CD4-positive, alpha-beta T cell (primary cell): Measurements from ENCODE around the gene ARL5A. TPM values are rescaled to one million over a fixed set of nuclear protein-coding genes. Genes with fewer than 3 reads are reported as not detected.
A peak's percentile ranks its signal among the peaks of the same experiment; 100 is the strongest.

Source experiments
- ATAC-seq: fragments of 200-7000 bp; cut with Tn5 transposase; one replicate; pipeline ENCODE4 v1.10.0; 2022; ENCODE audit warnings: mild to moderate bottlenecking; ENCODE audit not compliant: poor library complexity
- CTCF ChIA-PET: fragments of 350-600 bp; sonication (Branson Sonifier 250); formaldehyde crosslinking; loops from one replicate; lab custom pipeline; 2021; ENCODE audit warnings: antibody characterized with exemption, inconsistent platforms; lab: Charles Lee
- POLR2A ChIA-PET: fragments of 350-600 bp; sonication (Branson Sonifier 250); formaldehyde crosslinking; loops from one replicate; lab custom pipeline; 2021; ENCODE audit warnings: antibody characterized with exemption, inconsistent platforms; lab: Charles Lee
- DNase-seq, 14 experiments: peaks; one replicate each; pipeline ENCODE4 v3.0.0-alpha.2; 2013 to 2020; ENCODE audit warnings: mixed read lengths in 2 of 14
- H3K27ac ChIP-seq, 2 donors: one replicate each; pipeline versions ENCODE4 v1.5.1 to v1.7.0; 2013; ENCODE audit warnings: low read length in 2 of 2, low read depth in 1 of 2, mild to moderate bottlenecking in 1 of 2
- H3K27me3 ChIP-seq, 2 experiments: 1 replicate in 1 of 2; 2 replicates in 1 of 2; pipeline versions ENCODE4 v1.6.1 to v1.7.0; 2013; ENCODE audit warnings: low read length in 2 of 2, control low read depth in 1 of 2, mild to moderate bottlenecking in 1 of 2, moderate library complexity in 1 of 2; ENCODE audit not compliant: insufficient read depth in 2 of 2, control insufficient read depth in 1 of 2
- H3K36me3 ChIP-seq: one replicate; pipeline ENCODE4 v1.6.1; 2013; ENCODE audit warnings: low read length, control low read depth; ENCODE audit not compliant: insufficient read depth
- H3K4me1 ChIP-seq: one replicate; pipeline ENCODE4 v1.6.1; 2013; ENCODE audit warnings: low read length, control low read depth; ENCODE audit not compliant: insufficient read depth
- H3K4me3 ChIP-seq: one replicate; pipeline ENCODE4 v1.5.1; 2013; ENCODE audit warnings: mild to moderate bottlenecking, low read length, moderate library complexity
- H3K9me3 ChIP-seq, 2 experiments: 1 replicate in 1 of 2; 2 replicates in 1 of 2; pipeline versions ENCODE4 v1.6.1 to v1.7.0; 2013; ENCODE audit warnings: low read length in 2 of 2, mild to moderate bottlenecking in 2 of 2, control low read depth in 1 of 2, moderate library complexity in 1 of 2; ENCODE audit not compliant: control insufficient read depth in 1 of 2, insufficient read depth in 1 of 2
- H3K27ac Mint-ChIP-seq: one replicate; pipeline ENCODE4 v1.8.0; 2020; ENCODE audit warnings: mixed read lengths
- H3K27me3 Mint-ChIP-seq: one replicate; pipeline ENCODE4 v1.8.0; 2021; ENCODE audit warnings: mixed read lengths
- H3K36me3 Mint-ChIP-seq: one replicate; pipeline ENCODE4 v1.8.0; 2021; ENCODE audit warnings: low read depth, mixed read lengths
- H3K4me1 Mint-ChIP-seq: one replicate; pipeline ENCODE4 v1.8.0; 2021; ENCODE audit warnings: low read depth, mixed read lengths
- H3K4me3 Mint-ChIP-seq: one replicate; pipeline ENCODE4 v1.8.0; 2020; ENCODE audit warnings: mild to moderate bottlenecking, mixed read lengths
- H3K9me3 Mint-ChIP-seq: one replicate; pipeline ENCODE4 v1.8.0; 2020; ENCODE audit warnings: mixed read lengths
- intact Hi-C, 2 experiments: fragments of 100-400 bp; cut with DNase I in 1 of 2; cut with micrococcal nuclease in 1 of 2; formaldehyde crosslinking; loops; one replicate each; pipeline versions ENCODE4 v1.15.1 to v1.9.0; 2023 to 2025; cut with DNase I, micrococcal nuclease
- total RNA-seq, 174 experiments: library from RNA in 2 of 174; stranded (reverse) in 2 of 174; gene quantifications; one replicate each; pipeline ENCODE4 v1.2.3 and lab custom pipeline; 2021 to 2026
- TF ChIP-seq, protein P1 (sequence below): fragments of 200-600 bp; IDR thresholded peaks from one replicate; pipeline ENCODE4 v1.8.0; 2022; ENCODE audit warnings: antibody characterized with exemption, mild to moderate bottlenecking

The ARL5A gene
- total RNA-seq, 2 experiments from 2014 or later: 16.9 to 20.5 TPM

DNA sequence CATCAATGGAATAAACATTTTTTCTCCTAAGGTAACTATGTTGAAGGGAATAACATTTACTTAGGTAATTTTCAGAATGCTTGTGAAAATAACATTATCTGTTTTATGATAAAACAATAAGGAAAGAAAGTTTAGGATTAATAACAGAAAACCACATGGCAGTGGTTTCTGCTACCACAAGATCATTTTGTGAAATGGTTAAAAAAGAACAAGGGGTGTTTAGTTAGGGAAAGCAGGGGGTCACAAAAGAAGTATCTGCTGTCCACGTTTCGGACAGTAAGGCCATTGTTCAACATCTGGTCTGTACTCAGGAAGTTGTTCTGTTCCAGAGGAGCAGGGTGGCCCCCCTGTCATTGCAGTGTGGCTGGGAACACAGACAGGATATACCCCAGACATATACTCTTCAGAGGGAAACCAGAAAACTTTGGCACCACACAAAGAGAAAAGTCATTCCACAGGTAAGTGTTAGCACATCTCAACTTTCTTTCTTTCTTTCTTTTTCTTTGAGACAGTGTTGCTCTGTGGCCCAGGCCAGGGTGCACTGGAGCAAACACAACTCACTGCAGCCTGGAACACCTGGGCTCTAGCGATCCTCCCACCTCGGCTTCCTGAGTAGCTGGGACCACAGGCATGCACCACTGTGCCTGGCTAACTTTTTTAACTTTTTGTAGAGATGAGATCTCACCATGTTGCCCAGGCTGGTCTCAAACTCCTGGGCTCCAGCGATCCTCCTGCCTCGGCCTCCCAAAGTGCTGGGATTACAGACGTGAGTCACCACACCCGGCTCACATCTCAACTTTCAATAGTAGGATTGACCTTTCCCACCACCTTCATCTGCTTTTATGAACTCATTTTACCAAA is 14.8 kb upstream of the ARL5A start:
- H3K4me1 Mint-ChIP-seq: no peaks in the 10 kb centered on the region
- H3K36me3 Mint-ChIP-seq: no peaks in the 10 kb centered on the region
- H3K27me3 ChIP-seq: no peaks in the 10 kb centered on the region
- ATAC-seq (no peak), DNase-seq (no peak)
- H3K4me1 ChIP-seq: no peaks in the 10 kb centered on the region
- TF ChIP-seq, protein P1, sequence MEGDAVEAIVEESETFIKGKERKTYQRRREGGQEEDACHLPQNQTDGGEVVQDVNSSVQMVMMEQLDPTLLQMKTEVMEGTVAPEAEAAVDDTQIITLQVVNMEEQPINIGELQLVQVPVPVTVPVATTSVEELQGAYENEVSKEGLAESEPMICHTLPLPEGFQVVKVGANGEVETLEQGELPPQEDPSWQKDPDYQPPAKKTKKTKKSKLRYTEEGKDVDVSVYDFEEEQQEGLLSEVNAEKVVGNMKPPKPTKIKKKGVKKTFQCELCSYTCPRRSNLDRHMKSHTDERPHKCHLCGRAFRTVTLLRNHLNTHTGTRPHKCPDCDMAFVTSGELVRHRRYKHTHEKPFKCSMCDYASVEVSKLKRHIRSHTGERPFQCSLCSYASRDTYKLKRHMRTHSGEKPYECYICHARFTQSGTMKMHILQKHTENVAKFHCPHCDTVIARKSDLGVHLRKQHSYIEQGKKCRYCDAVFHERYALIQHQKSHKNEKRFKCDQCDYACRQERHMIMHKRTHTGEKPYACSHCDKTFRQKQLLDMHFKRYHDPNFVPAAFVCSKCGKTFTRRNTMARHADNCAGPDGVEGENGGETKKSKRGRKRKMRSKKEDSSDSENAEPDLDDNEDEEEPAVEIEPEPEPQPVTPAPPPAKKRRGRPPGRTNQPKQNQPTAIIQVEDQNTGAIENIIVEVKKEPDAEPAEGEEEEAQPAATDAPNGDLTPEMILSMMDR: no peak
- H3K27ac ChIP-seq: no peak overlapping the region
- H3K27me3 Mint-ChIP-seq: no peaks in the 10 kb centered on the region
- ChIA-PET CTCF (interaction anchor here (0.7 to 0.8 kb wide), 2 partner anchors 8 to 223 kb away, joined by 3 to 4 read pairs; no protein-coding TSS in a partner anchor), POLR2A (no interaction called here)
- H3K4me3 ChIP-seq: no peak overlapping the region
- no peaks in the 10 kb centered on the region for H3K36me3 ChIP-seq
- no peaks in the 10 kb centered on the region for H3K9me3 ChIP-seq
- no peaks in the 10 kb centered on the region for H3K9me3 Mint-ChIP-seq
- H3K4me3 Mint-ChIP-seq: no peak overlapping the region
- intact Hi-C loops: no loop called here
- no peak overlapping the region for H3K27ac Mint-ChIP-seq

DNA sequence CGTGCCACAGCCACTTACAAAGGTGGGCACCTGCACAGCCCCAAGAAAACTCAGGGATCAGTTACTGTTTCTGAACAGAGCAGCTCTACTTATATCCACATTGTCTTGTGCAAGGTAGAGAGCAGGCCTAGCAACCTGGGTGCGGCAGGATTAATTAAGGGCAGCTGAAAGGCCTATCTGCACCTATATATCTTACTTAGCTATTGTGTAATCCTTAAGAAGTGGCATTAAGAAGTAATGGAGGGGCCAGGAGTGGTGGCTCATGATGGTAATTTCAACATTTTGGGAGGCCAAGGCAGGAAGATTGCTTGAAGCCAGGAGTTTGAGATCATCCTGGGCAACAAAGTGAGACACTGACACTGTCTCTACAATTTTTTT is 12.8 kb upstream of the ARL5A start:
- DNase-seq (no peak), ATAC-seq (no peak)
- no peak overlapping the region for H3K4me3 Mint-ChIP-seq
- Histone ChIP-seq H3K27me3 (no peaks in the 10 kb centered on the region), H3K27ac (no peak overlapping the region), H3K4me1 (no peaks in the 10 kb centered on the region), H3K4me3 (no peak overlapping the region), H3K36me3 (no peaks in the 10 kb centered on the region), H3K9me3 (no peaks in the 10 kb centered on the region)
- no peaks in the 10 kb centered on the region for H3K9me3 Mint-ChIP-seq
- CTCF ChIA-PET: no interaction called here
- H3K4me1 Mint-ChIP-seq: no peaks in the 10 kb centered on the region
- POLR2A ChIA-PET: interaction anchor here (0.6 to 1.1 kb wide), 2 partner anchors 13 to 863 kb away, joined by 3 to 5 read pairs; partner anchors contain the start of gene ARL5A
- no peak overlapping the region for H3K27ac Mint-ChIP-seq
- TF ChIP-seq, protein P1: no peak
- intact Hi-C loops: no loop called here
- H3K27me3 Mint-ChIP-seq: no peaks in the 10 kb centered on the region
- no peaks in the 10 kb centered on the region for H3K36me3 Mint-ChIP-seq

DNA sequence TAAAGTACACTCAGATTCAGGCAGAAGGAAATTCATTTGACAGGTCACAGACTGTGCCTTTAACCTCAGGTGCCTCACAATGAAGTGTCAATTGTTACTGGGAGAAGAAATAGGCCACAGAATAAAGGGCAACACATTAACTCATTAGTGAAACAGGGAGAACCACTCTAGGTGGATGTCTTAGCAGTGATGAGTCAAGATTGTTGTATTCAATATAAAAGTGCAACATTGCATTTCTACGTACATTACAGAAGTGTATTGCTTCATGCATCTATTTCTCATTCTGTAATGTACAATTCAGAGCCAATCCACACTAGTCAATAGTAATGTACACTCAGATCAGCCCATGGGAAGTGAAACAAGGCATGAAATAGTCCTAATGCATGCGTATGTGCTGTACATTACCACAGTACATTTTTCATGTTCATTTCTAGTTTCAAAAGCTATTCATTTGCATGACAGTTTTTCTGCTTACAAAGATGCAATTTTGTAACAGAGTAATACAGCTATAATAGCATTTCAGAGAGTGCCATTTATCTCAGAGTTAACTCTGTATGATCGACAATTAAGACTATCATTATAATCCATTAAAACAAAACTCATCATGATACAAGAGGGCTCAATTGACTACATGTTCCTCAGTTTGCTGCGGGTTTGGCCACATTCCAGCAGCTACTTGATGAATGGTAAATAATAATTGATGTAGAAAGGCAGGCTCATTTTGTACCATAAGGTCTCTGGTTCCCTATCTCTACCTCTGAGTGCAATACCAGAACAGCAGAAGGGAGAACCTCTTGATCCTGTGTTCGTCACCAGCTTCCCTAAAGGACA is 12.2 kb upstream of the ARL5A start:
- ATAC-seq (no peak), DNase-seq (peak in 3 of 14 experiments; percentile 8 to 33 (median 20))
- Histone ChIP-seq H3K4me1 (no peaks in the 10 kb centered on the region), H3K36me3 (no peaks in the 10 kb centered on the region), H3K9me3 (no peaks in the 10 kb centered on the region), H3K27me3 (no peaks in the 10 kb centered on the region), H3K4me3 (no peak overlapping the region), H3K27ac (no peak overlapping the region)
- Mint-ChIP-seq H3K27me3 (no peaks in the 10 kb centered on the region), H3K4me1 (no peaks in the 10 kb centered on the region), H3K9me3 (no peaks in the 10 kb centered on the region), H3K4me3 (no peak overlapping the region), H3K27ac (no peak overlapping the region), H3K36me3 (no peaks in the 10 kb centered on the region)
- CTCF ChIA-PET: no interaction called here
- POLR2A ChIA-PET: interaction anchor here (0.6 to 1.1 kb wide), 2 partner anchors 12 to 863 kb away, joined by 3 to 5 read pairs; partner anchors contain the start of gene ARL5A
- TF ChIP-seq, protein P1: no peak
- intact Hi-C loops: no loop called here
